Stomach (tissue), 9 donors: ENCODE results near the gene DEF6. TPM values are rescaled to one million over a fixed set of nuclear protein-coding genes. Genes with fewer than 3 reads are reported as not detected.
A peak's percentile ranks its signal among the peaks of the same experiment; 100 is the strongest.

Source experiments
- DNase-seq, 2 donors: peaks; one replicate each; pipeline versions ENCODE4 v3.0.0 to v3.0.0-alpha.2; 2013 to 2019
- H3K27ac ChIP-seq, 5 donors: fragments of 200-600 bp in 4 of 5; sonication (generic) in 4 of 5; one replicate each; pipeline ENCODE4 v1.5.1; 2013 to 2019; ENCODE audit warnings: mild to moderate bottlenecking in 1 of 5, moderate library complexity in 1 of 5
- H3K27me3 ChIP-seq, 3 donors: fragments of 200-600 bp; sonication (generic); one replicate each; pipeline ENCODE4 v1.5.1; 2017 to 2019; ENCODE audit warnings: mixed run types in 1 of 3
- H3K36me3 ChIP-seq, 4 donors: fragments of 200-600 bp; sonication (generic); 1 replicate in 3 of 4; 2 replicates in 1 of 4; pipeline ENCODE4 v1.5.1; 2016 to 2019
- H3K4me1 ChIP-seq, 4 donors: fragments of 200-600 bp; sonication (generic); one replicate each; pipeline ENCODE4 v1.5.1; 2016 to 2019
- H3K4me3 ChIP-seq, 4 donors: fragments of 200-600 bp; sonication (generic) in 3 of 4; one replicate each; pipeline ENCODE4 v1.5.1; 2016 to 2019; ENCODE audit warnings: mild to moderate bottlenecking in 1 of 4
- H3K9me3 ChIP-seq, 4 donors: fragments of 200-600 bp; sonication (generic); one replicate each; pipeline ENCODE4 v1.5.1; 2016 to 2019
- EP300 ChIP-seq: sonication (generic); formaldehyde crosslinking; IDR thresholded peaks from one replicate; pipeline ENCODE4 v1.6.1; 2017; ENCODE audit warnings: antibody characterized with exemption
- POLR2A ChIP-seq, 4 donors: fragments of 450-650 bp; IDR thresholded peaks; one replicate each; pipeline ENCODE4 v1.6.1; 2016; ENCODE audit warnings: antibody characterized with exemption in 4 of 4, control low read depth in 2 of 4, mild to moderate bottlenecking in 1 of 4, moderate library complexity in 1 of 4
- POLR2AphosphoS5 ChIP-seq, 3 donors: sonication (generic); formaldehyde crosslinking; IDR thresholded peaks; one replicate each; pipeline ENCODE4 v1.6.1; 2016; ENCODE audit warnings: antibody characterized with exemption in 3 of 3
- WGBS, 5 donors: extraction: QIAGEN DNeasy Blood & Tissue Kit in 3 of 5; methylation state at CpG; one replicate each; pipeline versions ENCODE4 v1.1.5 to v1.1.7; 2013 to 2018; 5-methylcytosine and 5-hydroxymethylcytosine counted together
- intact Hi-C: fragments of 100-400 bp; cut with DNase I; formaldehyde crosslinking; loops from one replicate; pipeline ENCODE4 v1.15.1; 2023; ENCODE audit warnings: low total_unique reads
- polyA plus RNA-seq, 3 donors: library from polyadenylated mRNA; stranded (reverse); fragments of 200-250 nt; gene quantifications; one replicate each; pipeline ENCODE4 v1.2.3, GENCODE V29; 2013
- total RNA-seq, 5 donors: library from RNA; depleted of rRNA; stranded (reverse); fragments of >200 nt; gene quantifications; one replicate each; pipeline versions ENCODE4 v1.1.0 to v1.2.3, GENCODE V29; 2014 to 2016
- TF ChIP-seq, protein P1 (sequence below), 7 experiments: fragments of 450-650 bp in 4 of 7; fragments of 200-600 bp in 3 of 7; sonication (generic) in 3 of 7; IDR thresholded peaks; one replicate each; pipeline ENCODE4 v1.5.1; 2016 to 2019; ENCODE audit warnings: antibody characterized with exemption in 7 of 7, control low read depth in 2 of 7, mild to moderate bottlenecking in 1 of 7
- donor health status: healthy with polysubstance abuse.
- donor health status: Bipolar disorder and iron deficiency.
- donor health status: healthy.

Gene DEF6
- total and polyA plus RNA-seq, 8 donors, result 4.9 to 35.3 (median 16.5) TPM

DNA sequence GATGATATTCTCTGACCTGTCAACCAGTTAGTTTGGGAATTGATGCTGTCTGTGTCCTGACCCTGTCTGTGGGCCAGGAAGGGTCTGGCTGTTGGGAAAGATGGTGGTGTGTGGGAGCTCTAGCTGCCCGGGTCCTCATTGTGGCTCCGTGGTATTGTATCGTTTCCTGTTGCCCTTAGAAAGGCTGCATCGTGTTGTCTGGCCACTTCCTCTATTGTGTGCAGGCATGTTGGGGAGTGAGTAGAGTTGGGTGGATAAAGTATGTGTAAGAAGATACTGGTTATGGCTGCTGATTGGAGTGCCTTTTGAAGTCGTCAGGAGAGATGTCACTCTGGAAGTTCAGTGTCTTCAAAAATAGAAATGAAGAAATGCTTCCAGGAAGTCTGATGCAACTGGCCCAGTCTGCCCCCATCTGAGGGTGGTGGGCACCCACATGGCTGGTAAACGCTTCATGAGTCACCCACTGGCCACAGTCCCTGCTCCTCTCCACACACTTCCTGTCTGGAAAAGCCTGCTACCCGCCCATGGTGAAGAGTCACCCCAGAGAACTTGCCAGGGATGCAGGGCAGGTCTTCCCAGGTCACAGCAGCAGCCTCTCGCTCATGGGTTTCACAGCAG lies 72.6 kb downstream of the DEF6 start:
- 59 to 73% (median 69%) methylated on average over 8 of the region's 8 CpGs for WGBS, 5 donors
- Histone ChIP-seq H3K27me3 (no peaks in the 10 kb centered on the region), H3K4me3 (no peak overlapping the region), H3K9me3 (no peaks in the 10 kb centered on the region), H3K27ac (peak overlapping the region in 4 of 5 donors; percentile 15 to 58 (median 43)), H3K36me3 (no peaks in the 10 kb centered on the region), H3K4me1 (peaks cover 10 to 44% (median 24%) of the 10 kb centered on the region in 4 donors)
- peak in 1 of 2 donors; percentile 40 for DNase-seq
- intact Hi-C loops, result no loop called here
- TF ChIP-seq, protein P1, sequence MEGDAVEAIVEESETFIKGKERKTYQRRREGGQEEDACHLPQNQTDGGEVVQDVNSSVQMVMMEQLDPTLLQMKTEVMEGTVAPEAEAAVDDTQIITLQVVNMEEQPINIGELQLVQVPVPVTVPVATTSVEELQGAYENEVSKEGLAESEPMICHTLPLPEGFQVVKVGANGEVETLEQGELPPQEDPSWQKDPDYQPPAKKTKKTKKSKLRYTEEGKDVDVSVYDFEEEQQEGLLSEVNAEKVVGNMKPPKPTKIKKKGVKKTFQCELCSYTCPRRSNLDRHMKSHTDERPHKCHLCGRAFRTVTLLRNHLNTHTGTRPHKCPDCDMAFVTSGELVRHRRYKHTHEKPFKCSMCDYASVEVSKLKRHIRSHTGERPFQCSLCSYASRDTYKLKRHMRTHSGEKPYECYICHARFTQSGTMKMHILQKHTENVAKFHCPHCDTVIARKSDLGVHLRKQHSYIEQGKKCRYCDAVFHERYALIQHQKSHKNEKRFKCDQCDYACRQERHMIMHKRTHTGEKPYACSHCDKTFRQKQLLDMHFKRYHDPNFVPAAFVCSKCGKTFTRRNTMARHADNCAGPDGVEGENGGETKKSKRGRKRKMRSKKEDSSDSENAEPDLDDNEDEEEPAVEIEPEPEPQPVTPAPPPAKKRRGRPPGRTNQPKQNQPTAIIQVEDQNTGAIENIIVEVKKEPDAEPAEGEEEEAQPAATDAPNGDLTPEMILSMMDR (IDR thresholded peaks at IDR 0.05), result no peak
- peak in 1 of 3 donors; percentile 50 for TF ChIP-seq POLR2AphosphoS5 (IDR thresholded peaks at IDR 0.05)

DNA sequence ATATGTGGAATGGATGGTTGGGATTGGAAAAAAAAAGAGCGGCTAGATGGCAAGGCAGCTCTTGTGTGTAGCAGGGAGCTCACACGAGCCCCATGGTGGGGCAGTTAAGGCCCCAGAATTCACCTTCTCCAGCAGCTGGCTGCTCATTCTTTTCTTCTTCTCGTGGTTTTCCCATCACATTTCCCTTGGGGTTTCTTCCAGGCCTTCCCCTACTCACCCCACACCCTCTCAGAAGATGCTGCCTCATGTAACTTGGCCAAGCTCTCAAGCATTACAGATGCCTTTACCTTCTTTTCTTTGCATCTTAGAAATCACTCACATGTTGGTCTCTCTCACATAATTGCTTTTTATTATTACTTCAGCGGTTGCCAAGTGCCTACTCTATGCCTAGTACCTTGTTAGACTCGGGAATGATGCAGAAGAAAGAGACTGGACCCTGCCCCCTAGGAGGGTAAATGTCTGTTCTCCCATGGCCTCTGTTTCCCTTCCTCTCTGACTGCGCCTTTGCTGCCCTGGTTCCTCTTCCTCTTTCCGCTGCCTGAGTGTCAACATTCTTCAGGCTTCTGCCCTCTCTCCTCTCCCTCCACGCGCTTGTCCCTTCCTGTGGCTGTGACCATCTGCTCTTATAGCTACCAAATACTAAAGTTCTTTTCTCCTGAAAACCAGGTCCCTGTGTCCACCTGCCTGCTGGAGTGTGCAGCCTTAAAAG lies 73.3 kb downstream of the DEF6 start:
- DNase-seq, result no peak
- 75 to 90% (median 78%) methylated on average over 9 of the region's 9 CpGs for WGBS, 5 donors
- Histone ChIP-seq H3K36me3 (no peaks in the 10 kb centered on the region), H3K27ac (peak overlapping the region in 3 of 5 donors; percentile 34 to 58 (median 52)), H3K9me3 (no peaks in the 10 kb centered on the region), H3K4me1 (peaks cover 10 to 46% (median 25%) of the 10 kb centered on the region in 4 donors), H3K4me3 (no peak overlapping the region), H3K27me3 (no peaks in the 10 kb centered on the region)
- intact Hi-C loops, result no loop called here
- TF ChIP-seq POLR2AphosphoS5 (IDR thresholded peaks at IDR 0.05) (no peak), EP300 (no peak), POLR2A (IDR thresholded peaks at IDR 0.05) (no peak)
- TF ChIP-seq, protein P1 (IDR thresholded peaks at IDR 0.05), result no peak

Other genes starting within 250 kb of the DEF6 start
- gene TCP11, start 156.5 kb upstream of the DEF6 start, total RNA-seq, result under 1 TPM in 1 of 5 donors, not detected in 4; 0.73 TPM
- gene TCP11, start 156.5 kb upstream of the DEF6 start, polyA plus RNA-seq, result under 1 TPM in 1 of 3 donors, not detected in 2; 0.25 TPM
- gene SCUBE3, start 83.9 kb upstream of the DEF6 start, total RNA-seq, result 1 to 10 TPM in 2 of 5 donors, under 1 TPM in 2, not detected in 1; 0.29 to 2.3 (median 0.77) TPM
- under 1 TPM; 0.15 to 0.31 (median 0.23) TPM for gene SCUBE3, start 83.9 kb upstream of the DEF6 start, polyA plus RNA-seq
- 10 to 100 TPM; 15.1 to 92.0 (median 38.2) TPM for gene ZNF76, start 38.1 kb upstream of the DEF6 start, total RNA-seq
- 10 to 100 TPM; 19.4 to 23.8 (median 23.2) TPM for gene ZNF76, start 38.1 kb upstream of the DEF6 start, polyA plus RNA-seq
- 10 to 100 TPM in 3 of 5 donors, 1 to 10 TPM in 2; 2.6 to 34.6 (median 10.5) TPM for gene PPARD, start 44.7 kb downstream of the DEF6 start, total RNA-seq
- gene PPARD, start 44.7 kb downstream of the DEF6 start, polyA plus RNA-seq, result 10 to 100 TPM; 13.8 to 33.1 (median 22.0) TPM
- gene FANCE, start 154.5 kb downstream of the DEF6 start, total RNA-seq, result 1 to 10 TPM; 1.3 to 8.3 (median 3.5) TPM
- 1 to 10 TPM; 3.1 to 4.9 (median 3.2) TPM for gene FANCE, start 154.5 kb downstream of the DEF6 start, polyA plus RNA-seq
- 1,000 to 10,000 TPM in 3 of 5 donors, 100 to 1,000 TPM in 2; 584 to 2,035 (median 1,370) TPM for gene RPL10A, start 170.6 kb downstream of the DEF6 start, total RNA-seq
- 1,000 to 10,000 TPM; 1,897 to 2,710 (median 2,028) TPM for gene RPL10A, start 170.6 kb downstream of the DEF6 start, polyA plus RNA-seq
- gene TEAD3, start 199.3 kb downstream of the DEF6 start, total RNA-seq, result 10 to 100 TPM; 13.0 to 49.1 (median 19.1) TPM
- gene TEAD3, start 199.3 kb downstream of the DEF6 start, polyA plus RNA-seq, result 10 to 100 TPM; 18.4 to 31.0 (median 18.6) TPM
- not detected for gene TULP1, start 215.1 kb downstream of the DEF6 start, total RNA-seq
- gene TULP1, start 215.1 kb downstream of the DEF6 start, polyA plus RNA-seq, result under 1 TPM in 1 of 3 donors, not detected in 2; 0.05 TPM